Karpas-422 (cell line): Measurements from ENCODE around the gene DPM1. TPM values are rescaled to one million over a fixed set of nuclear protein-coding genes. Genes with fewer than 3 reads are reported as not detected.

Experiments used
- DNase-seq: peaks from one replicate; pipeline ENCODE4 v3.0.0-alpha.2; 2015
- H2AFZ ChIP-seq: fragments of 200-600 bp; sonication (generic); 2 replicates; pipeline ENCODE4 v1.6.1; 2014; ENCODE audit warnings: antibody characterized with exemption, low read length, mixed read lengths
- H3K27ac ChIP-seq: fragments of 200-600 bp; sonication (generic); 2 replicates; pipeline ENCODE4 v1.5.1; 2014; ENCODE audit warnings: mild to moderate bottlenecking, low read length, moderate library complexity
- H3K27me3 ChIP-seq: fragments of 200-600 bp; sonication (generic); 2 replicates; pipeline ENCODE4 v1.6.1; 2014; ENCODE audit warnings: low read length, mixed read lengths
- H3K36me3 ChIP-seq: fragments of 200-600 bp; sonication (generic); 2 replicates; pipeline ENCODE4 v1.6.1; 2014; ENCODE audit warnings: low read length, mixed read lengths; ENCODE audit not compliant: insufficient read depth
- H3K4me1 ChIP-seq: fragments of 200-600 bp; sonication (generic); 2 replicates; pipeline ENCODE4 v1.6.1; 2014; ENCODE audit warnings: mild to moderate bottlenecking, low read length, mixed read lengths
- H3K4me2 ChIP-seq: fragments of 200-600 bp; sonication (generic); 2 replicates; pipeline ENCODE4 v1.6.1; 2014; ENCODE audit warnings: low read length, low read depth, mild to moderate bottlenecking; ENCODE audit not compliant: poor library complexity, severe bottlenecking
- H3K4me3 ChIP-seq: fragments of 200-600 bp; sonication (generic); 2 replicates; pipeline ENCODE4 v1.5.1; 2014; ENCODE audit warnings: mild to moderate bottlenecking, antibody characterized with exemption, low read length, mixed read lengths
- H3K79me2 ChIP-seq: fragments of 200-600 bp; sonication (generic); 2 replicates; pipeline ENCODE4 v1.6.1; 2014; ENCODE audit warnings: mild to moderate bottlenecking, low read length, mixed read lengths
- H3K9ac ChIP-seq: fragments of 200-600 bp; sonication (generic); 2 replicates; pipeline ENCODE4 v1.6.0; 2014; ENCODE audit warnings: low read length
- H3K9me2 ChIP-seq: fragments of 200-600 bp; sonication (generic), shearing (Covaris generic); replicated peaks from 2 replicates; pipeline ENCODE4 v1.6.0; 2014; ENCODE audit warnings: mild to moderate bottlenecking, low read length, moderate library complexity; ENCODE audit not compliant: insufficient read depth
- H3K9me3 ChIP-seq: fragments of 300-700, 200-600 bp; sonication (generic); 2 replicates; pipeline ENCODE4 v1.6.1; 2014; ENCODE audit warnings: low read length, mixed read lengths
- H4K20me1 ChIP-seq: fragments of 200-600 bp; sonication (generic); 2 replicates; pipeline ENCODE4 v1.6.1; 2014; ENCODE audit warnings: mild to moderate bottlenecking, antibody characterized with exemption, low read length, low read depth; ENCODE audit not compliant: insufficient read depth
- total RNA-seq: library from RNA; depleted of rRNA; stranded (reverse); fragments of >200 nt; shearing (Covaris generic); gene quantifications from 2 replicates; pipeline ENCODE4 v1.2.3, GENCODE V29; 2014; ENCODE audit warnings: low replicate concordance

The DPM1 gene
- total RNA-seq, 1 experiment from 2014 or later = 67.2 TPM

DNA sequence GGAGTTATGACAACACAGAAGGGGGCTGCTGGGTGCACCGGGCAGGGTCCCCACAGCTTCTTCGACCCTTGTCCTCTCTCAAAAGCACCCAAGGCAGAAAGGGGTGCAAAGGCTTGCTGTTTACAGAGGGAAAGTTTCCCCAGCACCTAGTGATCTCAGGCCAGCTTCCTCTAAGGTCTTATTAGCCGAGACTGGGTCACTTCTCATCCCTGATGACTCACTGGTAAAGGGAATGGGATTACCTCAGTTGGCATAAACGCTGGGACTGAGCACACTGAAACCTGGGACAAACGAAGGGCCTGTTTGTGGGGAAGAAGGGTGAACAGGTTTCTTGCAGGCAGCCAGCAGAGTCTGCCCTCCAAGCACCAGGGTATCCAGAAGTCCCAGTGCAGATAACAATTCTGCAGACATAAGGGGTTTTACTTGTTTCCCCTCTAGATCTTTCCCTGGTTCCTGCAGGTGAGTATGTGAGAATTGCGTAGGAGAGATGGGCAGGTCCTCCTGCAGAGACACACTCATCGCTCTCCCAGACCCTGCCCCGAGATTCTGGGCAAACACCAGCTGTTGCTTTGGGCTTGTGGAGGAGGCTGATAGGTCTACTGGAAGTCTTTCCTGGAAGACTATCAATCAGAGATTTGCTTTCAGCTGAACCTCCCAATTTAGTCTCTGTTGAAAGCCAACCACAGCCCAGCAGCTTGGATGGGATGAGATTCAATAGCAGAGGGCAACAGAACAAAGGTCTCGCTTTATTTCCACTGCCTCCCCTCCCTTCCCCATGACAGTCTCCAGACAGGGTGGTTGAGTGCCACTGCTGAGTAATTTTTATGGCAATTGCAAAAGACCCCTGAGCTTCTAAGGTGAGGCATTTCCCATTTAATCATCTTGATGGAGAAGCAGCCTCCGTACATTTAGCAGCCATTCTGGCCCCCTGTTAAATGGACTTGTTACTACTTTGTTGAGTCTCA lies 38.9 kb upstream of the DPM1 start:
- Histone ChIP-seq H3K4me1 (peaks cover 7% of the 10 kb centered on the region), H3K27ac (no peak overlapping the region), H3K9me2 (no peaks in the 10 kb centered on the region), H3K36me3 (no peaks in the 10 kb centered on the region), H3K27me3 (no peaks in the 10 kb centered on the region), H3K9ac (no peak overlapping the region), H3K9me3 (peaks cover 4% of the 10 kb centered on the region; the same call in 1 of the 2 replicates), H3K4me3 (no peak overlapping the region), H3K79me2 (no peaks in the 10 kb centered on the region), H4K20me1 (no peaks in the 10 kb centered on the region), H3K4me2 (no peak overlapping the region), H2AFZ (no peak overlapping the region)
- no peak for DNase-seq

DNA sequence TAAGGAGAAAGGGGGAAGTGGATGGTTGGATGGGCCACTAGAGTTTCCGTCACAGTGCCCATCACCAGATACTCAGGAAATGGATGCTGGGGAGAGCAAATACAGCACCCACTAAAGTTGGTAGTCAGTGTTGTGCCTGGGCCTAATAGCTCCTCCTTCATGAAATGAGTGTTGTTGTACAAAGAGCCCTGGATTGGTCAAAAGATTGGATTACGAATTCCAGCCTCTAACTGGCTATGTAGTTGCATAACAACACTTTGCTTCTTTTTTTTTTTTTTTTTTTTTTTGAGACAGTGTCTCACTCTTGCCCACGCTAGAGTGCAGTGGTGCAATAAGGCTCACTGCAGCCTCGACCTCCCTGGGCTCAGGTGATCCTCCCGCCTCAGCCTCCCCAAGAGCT lies 37.2 kb upstream of the DPM1 start:
- Histone ChIP-seq H2AFZ (no peak overlapping the region), H3K36me3 (no peaks in the 10 kb centered on the region), H3K4me2 (no peak overlapping the region), H3K9ac (no peak overlapping the region), H3K27ac (no peak overlapping the region), H3K27me3 (no peaks in the 10 kb centered on the region), H4K20me1 (no peaks in the 10 kb centered on the region), H3K79me2 (no peaks in the 10 kb centered on the region), H3K4me1 (peaks cover 11% of the 10 kb centered on the region), H3K9me3 (peaks cover 4% of the 10 kb centered on the region; the same call in 1 of the 2 replicates), H3K9me2 (no peaks in the 10 kb centered on the region), H3K4me3 (no peak overlapping the region)
- no peak for DNase-seq

DNA sequence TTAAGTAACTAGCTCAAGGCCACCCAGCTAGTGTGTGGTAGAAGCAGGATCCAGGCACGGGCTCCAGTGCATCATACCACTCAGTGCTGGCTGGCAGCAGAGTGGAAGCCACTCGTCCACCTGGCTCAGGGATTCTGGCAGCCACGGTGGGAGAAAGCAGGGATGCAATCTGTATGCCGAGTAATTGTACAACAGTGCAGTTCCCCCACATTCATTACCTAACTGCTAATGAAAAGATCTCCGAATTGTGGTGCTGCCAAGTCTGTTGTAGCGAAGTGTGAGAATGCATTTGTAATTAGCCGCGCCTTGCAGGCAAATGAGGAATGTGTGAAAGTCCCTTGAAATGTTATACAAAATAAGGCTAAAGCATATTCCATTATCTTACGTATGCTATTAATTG lies 35.5 kb upstream of the DPM1 start:
- no peak overlapping the region for H3K27ac ChIP-seq
- no peak overlapping the region for H3K9ac ChIP-seq
- no peak for DNase-seq
- no peaks in the 10 kb centered on the region for H4K20me1 ChIP-seq
- H2AFZ ChIP-seq = no peak overlapping the region
- peaks cover 11% of the 10 kb centered on the region for H3K4me1 ChIP-seq
- no peak overlapping the region for H3K4me2 ChIP-seq
- no peaks in the 10 kb centered on the region for H3K79me2 ChIP-seq
- H3K4me3 ChIP-seq = no peak overlapping the region
- H3K9me2 ChIP-seq = no peaks in the 10 kb centered on the region
- H3K9me3 ChIP-seq = peaks cover 4% of the 10 kb centered on the region; the same call in 1 of the 2 replicates
- H3K36me3 ChIP-seq = no peaks in the 10 kb centered on the region
- H3K27me3 ChIP-seq = no peaks in the 10 kb centered on the region

DNA sequence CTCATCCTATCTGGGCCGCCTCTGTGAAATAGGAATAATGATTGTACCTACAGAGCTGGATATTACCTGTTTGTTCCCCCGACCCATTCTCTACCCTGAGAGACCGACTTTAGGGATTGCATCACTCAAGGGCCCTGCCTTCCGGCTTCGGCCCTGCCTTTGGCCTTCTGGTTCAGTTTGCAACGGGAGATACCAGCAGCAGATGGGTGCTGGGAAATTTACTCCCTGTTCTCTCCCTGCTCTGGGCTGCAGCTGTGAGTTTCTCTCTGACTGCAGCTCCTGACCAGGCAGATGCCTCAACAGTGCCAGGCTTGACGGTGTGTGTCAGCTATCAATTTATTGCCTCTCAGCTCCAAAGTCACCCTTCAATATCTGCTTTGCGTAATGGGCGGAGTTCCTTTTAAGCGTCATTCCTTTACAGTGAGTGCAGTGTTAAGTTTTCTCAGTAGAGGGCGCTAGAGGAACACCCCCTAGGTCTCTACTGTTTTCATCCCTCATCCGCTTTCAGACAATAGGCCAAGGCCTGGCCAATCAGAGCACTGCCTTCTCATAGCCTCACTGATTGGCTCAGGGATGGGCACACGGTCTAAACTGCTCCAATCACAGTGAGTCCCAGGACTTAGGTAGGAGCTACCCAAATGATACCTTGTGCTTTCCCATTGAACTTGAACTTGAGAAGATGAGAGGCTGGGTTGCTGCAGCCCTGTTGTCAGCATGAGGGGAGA lies 34.6 kb upstream of the DPM1 start:
- Histone ChIP-seq H3K79me2 (no peaks in the 10 kb centered on the region), H3K9ac (no peak overlapping the region), H3K36me3 (no peaks in the 10 kb centered on the region), H3K4me2 (peak overlapping the region; percentile 41), H3K9me3 (peaks cover 4% of the 10 kb centered on the region; the same call in 1 of the 2 replicates), H3K4me3 (no peak overlapping the region), H3K4me1 (peaks cover 11% of the 10 kb centered on the region), H3K27me3 (no peaks in the 10 kb centered on the region), H4K20me1 (no peaks in the 10 kb centered on the region), H3K27ac (peak overlapping the region; percentile 21; the same call in 1 of the 2 replicates), H2AFZ (no peak overlapping the region), H3K9me2 (no peaks in the 10 kb centered on the region)
- peak; percentile 95 for DNase-seq

DNA sequence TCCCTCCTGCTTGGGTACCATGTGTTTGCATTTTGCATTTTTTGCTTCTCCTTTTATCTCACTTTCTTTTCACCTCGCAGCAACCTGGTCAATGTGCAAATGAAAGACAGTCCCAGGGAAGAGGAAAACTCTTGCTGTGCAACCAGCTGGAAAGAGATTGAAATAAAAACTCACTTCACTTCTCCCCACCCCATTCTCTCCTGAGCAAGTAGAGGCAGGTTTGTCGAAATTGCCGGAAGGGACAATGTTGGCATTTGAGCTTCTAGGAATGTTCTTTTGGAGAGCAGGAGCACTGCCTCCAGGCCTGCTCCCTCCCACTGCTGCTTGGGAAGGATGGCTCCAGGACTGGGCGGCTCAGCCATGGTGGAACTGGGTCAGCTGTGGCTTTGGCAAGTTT lies 34.0 kb upstream of the DPM1 start:
- H3K4me2 ChIP-seq = peak overlapping the region; percentile 41
- no peak overlapping the region for H3K9ac ChIP-seq
- DNase-seq = peak; percentile 52
- no peaks in the 10 kb centered on the region for H4K20me1 ChIP-seq
- peaks cover 11% of the 10 kb centered on the region for H3K4me1 ChIP-seq
- H2AFZ ChIP-seq = no peak overlapping the region
- peaks cover 4% of the 10 kb centered on the region; the same call in 1 of the 2 replicates for H3K9me3 ChIP-seq
- H3K79me2 ChIP-seq = no peaks in the 10 kb centered on the region
- no peaks in the 10 kb centered on the region for H3K9me2 ChIP-seq
- H3K27ac ChIP-seq = peak overlapping the region; percentile 21; the same call in 1 of the 2 replicates
- no peaks in the 10 kb centered on the region for H3K36me3 ChIP-seq
- no peaks in the 10 kb centered on the region for H3K27me3 ChIP-seq
- no peak overlapping the region for H3K4me3 ChIP-seq

DNA sequence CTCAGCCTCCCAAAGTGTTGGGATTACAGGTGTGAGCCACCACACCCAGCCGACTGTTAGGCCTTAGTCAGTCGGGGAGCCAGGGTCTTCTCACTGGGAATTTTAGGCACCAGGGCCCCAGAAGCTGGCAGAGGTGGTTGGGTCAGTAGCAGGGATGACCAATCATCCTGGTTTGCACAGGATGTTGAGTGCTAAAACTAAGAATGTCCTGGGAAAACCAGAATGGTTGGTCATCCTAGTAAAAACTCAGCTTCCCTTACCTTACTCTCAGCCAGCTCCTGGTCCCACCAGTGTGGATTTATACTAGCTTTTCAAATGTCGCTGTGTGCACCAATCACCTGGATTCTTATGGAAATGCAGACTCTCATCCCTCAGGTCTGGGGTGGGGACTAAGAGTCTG lies 32.7 kb upstream of the DPM1 start:
- Histone ChIP-seq H3K4me1 (peaks cover 11% of the 10 kb centered on the region), H3K9me3 (peaks cover 4% of the 10 kb centered on the region; the same call in 1 of the 2 replicates), H3K27ac (no peak overlapping the region), H3K36me3 (no peaks in the 10 kb centered on the region), H3K4me2 (no peak overlapping the region), H4K20me1 (no peaks in the 10 kb centered on the region), H3K4me3 (no peak overlapping the region), H3K79me2 (no peaks in the 10 kb centered on the region), H3K9ac (no peak overlapping the region), H3K27me3 (no peaks in the 10 kb centered on the region), H2AFZ (no peak overlapping the region), H3K9me2 (no peaks in the 10 kb centered on the region)
- DNase-seq = no peak

DNA sequence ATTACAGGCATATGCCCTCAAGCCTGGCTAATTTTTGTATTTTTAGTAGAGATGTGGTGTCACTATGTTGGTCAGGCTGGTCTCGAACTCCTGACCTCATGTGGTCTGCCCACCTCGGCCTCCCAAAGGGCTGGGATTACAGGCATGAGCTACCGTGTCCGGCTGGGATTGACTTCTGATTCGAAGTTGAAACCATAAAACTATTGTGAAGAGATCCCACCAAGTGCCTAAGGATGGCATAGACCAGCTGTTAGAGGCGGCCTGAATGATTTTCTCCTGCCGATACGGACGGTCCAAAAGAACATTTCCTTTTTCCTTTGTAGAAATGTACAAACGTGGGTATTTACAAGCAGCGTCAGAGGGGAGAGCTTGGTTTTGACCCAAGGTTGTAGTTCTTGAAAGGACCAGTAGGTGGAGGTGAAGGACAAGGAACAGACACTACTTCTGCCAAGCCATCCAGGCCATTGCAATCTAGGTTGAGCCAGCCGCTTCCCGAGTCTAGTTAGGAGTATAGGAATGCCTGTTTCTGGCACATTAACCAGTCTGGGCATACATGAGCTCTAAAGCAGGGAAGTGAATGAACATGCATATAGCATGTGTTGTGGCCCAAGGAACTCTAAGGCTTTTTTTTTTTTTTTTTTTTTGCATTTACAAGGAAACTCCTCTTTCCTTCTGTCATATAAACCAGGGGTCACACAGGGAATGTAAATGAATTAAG lies 29.3 kb upstream of the DPM1 start:
- H3K36me3 ChIP-seq = no peaks in the 10 kb centered on the region
- no peaks in the 10 kb centered on the region for H4K20me1 ChIP-seq
- H3K9me3 ChIP-seq = no peaks in the 10 kb centered on the region
- H3K9ac ChIP-seq = no peak overlapping the region
- H3K27ac ChIP-seq = no peak overlapping the region
- H2AFZ ChIP-seq = no peak overlapping the region
- no peaks in the 10 kb centered on the region for H3K9me2 ChIP-seq
- peak; percentile 91 for DNase-seq
- no peaks in the 10 kb centered on the region for H3K79me2 ChIP-seq
- H3K4me1 ChIP-seq = peaks cover 14% of the 10 kb centered on the region
- no peaks in the 10 kb centered on the region for H3K27me3 ChIP-seq
- no peak overlapping the region for H3K4me2 ChIP-seq
- no peak overlapping the region for H3K4me3 ChIP-seq
